IPS DF 6.9 (cell line): ENCODE results near the gene CLDN4.
"Not testable (repeated sequence)": the region's sequence is repeated elsewhere in the genome, so short reads cannot be mapped to it uniquely, and the experiment has no call there.

Experiments used
- DNase-seq: peaks from one replicate; pipeline ENCODE4 v3.0.0-alpha.2; 2013; ENCODE audit warnings: low read depth, low spot score
- H3K27ac ChIP-seq: one replicate; pipeline ENCODE4 v1.5.1; 2013; ENCODE audit warnings: low read length, control low read depth
- H3K27me3 ChIP-seq: 2 replicates; pipeline ENCODE4 v1.6.1; 2013; ENCODE audit warnings: mild to moderate bottlenecking, low read length; ENCODE audit not compliant: control insufficient read depth, insufficient read depth
- H3K36me3 ChIP-seq: 2 replicates; pipeline ENCODE4 v1.6.1; 2013; ENCODE audit warnings: low read length; ENCODE audit not compliant: control insufficient read depth, insufficient read depth
- H3K4me1 ChIP-seq: 2 replicates; pipeline ENCODE4 v1.6.1; 2013; ENCODE audit warnings: low read length; ENCODE audit not compliant: control insufficient read depth, insufficient read depth
- H3K4me3 ChIP-seq: 2 replicates; pipeline ENCODE4 v1.5.1; 2013; ENCODE audit warnings: mild to moderate bottlenecking, low read length
- H3K9me3 ChIP-seq: 2 replicates; pipeline ENCODE4 v1.6.1; 2013; ENCODE audit warnings: low read length, inconsistent platforms; ENCODE audit not compliant: control insufficient read depth, insufficient read depth
- WGBS: extraction: QIAGEN DNeasy Blood & Tissue Kit; methylation state at CpG from one replicate; pipeline ENCODE4 v1.1.7; 2013; ENCODE audit warnings: mixed read lengths, missing lambda C conversion rate; ENCODE audit not compliant: insufficient read length, insufficient coverage; 5-methylcytosine and 5-hydroxymethylcytosine counted together

CLDN4 gene

DNA sequence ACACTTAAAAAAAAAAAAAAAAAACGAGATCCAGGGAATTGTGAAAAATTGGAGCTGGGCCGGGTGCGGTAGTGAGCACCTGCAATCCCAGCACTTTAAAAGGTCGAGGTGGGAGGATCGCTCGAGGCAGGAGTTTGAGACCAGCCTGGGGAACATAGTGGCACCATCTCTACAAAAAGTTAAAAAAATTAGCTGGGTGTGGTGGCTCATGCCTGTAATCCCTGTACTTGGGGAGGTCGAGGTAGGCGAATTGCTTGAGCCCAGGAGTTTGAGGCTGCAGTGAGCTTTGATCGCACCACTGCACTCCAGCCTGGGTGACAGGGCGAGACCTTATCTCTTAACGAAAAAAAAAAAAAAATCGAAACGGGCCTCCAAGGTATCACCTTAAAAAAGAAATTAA lies 2.0 kb downstream of the CLDN4 start:
- Histone ChIP-seq H3K4me3 (no peak overlapping the region), H3K9me3 (no peaks in the 10 kb centered on the region), H3K27ac (no peak overlapping the region), H3K27me3 (no peaks in the 10 kb centered on the region), H3K36me3 (no peaks in the 10 kb centered on the region), H3K4me1 (peaks cover 17% of the 10 kb centered on the region)
- no CpG with 5 or more reads among the region's 13 CpGs for WGBS
- DNase-seq: no peak

DNA sequence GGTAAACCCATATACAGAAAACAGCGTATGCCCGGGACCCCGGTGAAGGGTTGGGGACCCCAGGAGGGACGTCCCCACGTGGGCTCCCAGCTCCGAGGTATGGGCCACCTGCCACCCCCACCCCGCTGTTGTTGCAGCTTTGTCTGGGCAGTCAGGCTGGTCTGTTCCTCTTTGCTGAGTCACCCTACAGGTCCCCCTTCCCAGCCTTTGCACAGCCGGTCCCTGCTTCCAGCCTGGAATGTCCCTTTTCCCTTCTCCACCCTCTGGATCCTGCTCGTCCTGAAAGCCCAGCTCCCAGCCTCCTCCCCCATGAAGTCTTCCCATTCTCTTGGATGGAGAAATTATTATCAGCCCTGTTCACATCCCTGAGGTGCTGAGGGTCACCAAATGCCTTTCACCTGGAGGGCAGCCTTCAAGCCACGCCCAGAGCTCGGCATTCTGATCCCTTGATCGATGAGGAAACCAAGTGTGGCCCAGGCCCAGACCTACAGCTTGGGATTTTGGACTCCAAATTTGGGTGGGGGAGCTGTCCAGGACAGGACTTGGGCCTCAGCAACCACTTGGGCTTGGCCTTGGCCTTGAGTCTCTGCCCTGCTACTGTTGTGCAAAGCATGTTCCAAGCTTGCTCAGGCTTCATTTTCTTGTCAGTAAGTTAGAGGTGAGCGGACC lies 2.6 kb downstream of the CLDN4 start:
- Histone ChIP-seq H3K4me3 (no peak overlapping the region), H3K27me3 (no peaks in the 10 kb centered on the region), H3K36me3 (no peaks in the 10 kb centered on the region), H3K4me1 (peaks cover 16% of the 10 kb centered on the region), H3K27ac (no peak overlapping the region), H3K9me3 (no peaks in the 10 kb centered on the region)
- DNase-seq: no peak
- no CpG with 5 or more reads among the region's 13 CpGs for WGBS

DNA sequence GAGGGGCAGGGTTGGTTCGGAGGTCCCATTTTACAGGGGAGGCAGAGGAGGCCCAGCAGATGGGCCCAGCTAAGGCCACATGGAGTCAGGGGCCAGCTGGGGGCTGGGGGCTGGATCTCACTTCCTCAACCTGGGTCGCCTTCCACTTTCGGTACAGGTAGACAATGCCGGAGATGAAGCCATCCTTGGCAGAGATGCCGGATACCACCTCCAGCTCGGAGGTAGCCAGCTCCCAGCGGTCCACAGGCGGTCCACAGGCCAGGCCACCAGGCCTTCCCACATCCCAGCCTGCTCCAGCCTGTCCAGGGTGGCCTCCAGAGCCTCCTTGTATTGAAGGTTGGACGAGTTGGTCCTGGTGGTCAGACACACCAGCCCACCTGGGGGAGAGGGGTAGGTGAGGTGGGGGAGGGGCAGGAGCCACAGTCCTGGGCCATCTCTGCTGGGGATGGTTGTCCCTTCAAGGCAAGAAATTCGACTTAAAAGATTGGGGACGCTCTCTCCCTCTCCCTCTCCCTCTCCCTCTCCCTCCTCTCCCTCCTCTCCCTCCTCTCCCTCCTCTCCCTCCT lies 3.9 kb downstream of the CLDN4 start:
- Histone ChIP-seq H3K4me3 (no peak overlapping the region), H3K36me3 (no peaks in the 10 kb centered on the region), H3K9me3 (no peaks in the 10 kb centered on the region), H3K27ac (no peak overlapping the region), H3K27me3 (no peaks in the 10 kb centered on the region), H3K4me1 (peaks cover 10% of the 10 kb centered on the region)
- WGBS: no CpG with 5 or more reads among the region's 11 CpGs
- no peak for DNase-seq

DNA sequence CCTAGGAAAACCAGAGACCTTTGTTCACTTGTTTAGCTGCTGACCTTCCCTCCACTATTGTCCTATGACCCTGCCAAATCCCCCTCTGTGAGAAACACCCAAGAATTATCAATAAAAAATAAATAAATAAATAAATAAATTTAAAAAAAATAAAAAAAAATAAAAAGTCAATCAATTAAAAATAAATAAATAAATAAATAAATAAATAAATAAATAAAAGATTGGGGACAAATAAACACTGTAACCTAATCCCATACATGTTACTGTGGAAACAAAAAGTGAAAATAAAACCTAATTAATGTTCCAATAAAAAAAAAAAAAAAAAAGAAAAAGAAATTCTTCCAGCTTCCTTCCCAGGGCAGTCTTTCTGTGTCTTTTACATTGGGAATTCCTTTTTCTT lies 6.4 kb downstream of the CLDN4 start:
- not testable (repeated sequence) for H3K36me3 ChIP-seq, H3K9me3 ChIP-seq, H3K4me3 ChIP-seq, H3K27ac ChIP-seq, DNase-seq, H3K27me3 ChIP-seq
- peaks cover 11% of the 10 kb centered on the region for H3K4me1 ChIP-seq

DNA sequence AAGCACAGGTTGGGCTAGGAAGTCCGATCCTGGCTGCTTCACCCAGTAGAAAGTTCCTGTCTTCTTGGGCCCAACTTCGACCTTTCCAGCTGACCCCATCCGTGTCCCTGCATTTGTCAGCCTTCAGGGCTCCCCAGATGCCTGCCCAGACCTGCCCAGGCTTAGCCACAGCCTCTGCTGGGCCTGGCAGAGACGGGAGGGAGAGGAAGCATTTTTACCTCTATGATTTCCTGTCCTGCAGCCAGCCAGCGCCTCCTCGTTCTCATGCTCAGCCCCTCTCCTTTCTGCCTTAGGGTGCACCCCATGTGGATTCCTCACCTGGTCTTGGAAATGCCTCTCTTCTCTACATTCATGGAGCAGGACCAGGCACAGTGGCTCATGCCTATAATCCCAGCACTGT lies 7.8 kb downstream of the CLDN4 start:
- WGBS: no CpG with 5 or more reads among the region's 6 CpGs
- Histone ChIP-seq H3K4me3 (no peak overlapping the region), H3K4me1 (peaks cover 8% of the 10 kb centered on the region), H3K27ac (no peak overlapping the region), H3K36me3 (no peaks in the 10 kb centered on the region), H3K27me3 (no peaks in the 10 kb centered on the region), H3K9me3 (no peaks in the 10 kb centered on the region)
- no peak for DNase-seq

DNA sequence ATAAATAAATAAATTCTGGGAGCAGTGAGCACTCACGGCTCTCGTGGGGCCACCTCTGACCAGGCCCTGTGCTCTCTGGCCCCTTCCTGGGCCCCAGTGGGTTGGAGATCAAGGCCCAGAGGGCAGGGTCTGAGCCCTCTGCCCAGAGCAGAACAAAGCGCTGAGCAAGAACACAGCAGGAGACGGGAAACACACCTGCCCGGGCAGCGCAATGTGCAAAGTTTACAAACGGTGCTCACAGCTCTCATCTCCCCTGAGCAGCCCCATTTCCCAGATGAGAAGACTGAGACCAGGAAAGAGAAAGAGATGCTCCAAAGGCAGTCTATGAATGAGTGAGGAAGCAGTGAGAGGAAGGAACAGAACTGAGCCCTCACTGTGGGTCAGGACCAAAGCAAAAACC lies 8.5 kb downstream of the CLDN4 start:
- Histone ChIP-seq H3K4me1 (peaks cover 7% of the 10 kb centered on the region), H3K4me3 (no peak overlapping the region), H3K36me3 (no peaks in the 10 kb centered on the region), H3K9me3 (no peaks in the 10 kb centered on the region), H3K27ac (no peak overlapping the region), H3K27me3 (no peaks in the 10 kb centered on the region)
- no peak for DNase-seq
- WGBS: no CpG with 5 or more reads among the region's 7 CpGs

DNA sequence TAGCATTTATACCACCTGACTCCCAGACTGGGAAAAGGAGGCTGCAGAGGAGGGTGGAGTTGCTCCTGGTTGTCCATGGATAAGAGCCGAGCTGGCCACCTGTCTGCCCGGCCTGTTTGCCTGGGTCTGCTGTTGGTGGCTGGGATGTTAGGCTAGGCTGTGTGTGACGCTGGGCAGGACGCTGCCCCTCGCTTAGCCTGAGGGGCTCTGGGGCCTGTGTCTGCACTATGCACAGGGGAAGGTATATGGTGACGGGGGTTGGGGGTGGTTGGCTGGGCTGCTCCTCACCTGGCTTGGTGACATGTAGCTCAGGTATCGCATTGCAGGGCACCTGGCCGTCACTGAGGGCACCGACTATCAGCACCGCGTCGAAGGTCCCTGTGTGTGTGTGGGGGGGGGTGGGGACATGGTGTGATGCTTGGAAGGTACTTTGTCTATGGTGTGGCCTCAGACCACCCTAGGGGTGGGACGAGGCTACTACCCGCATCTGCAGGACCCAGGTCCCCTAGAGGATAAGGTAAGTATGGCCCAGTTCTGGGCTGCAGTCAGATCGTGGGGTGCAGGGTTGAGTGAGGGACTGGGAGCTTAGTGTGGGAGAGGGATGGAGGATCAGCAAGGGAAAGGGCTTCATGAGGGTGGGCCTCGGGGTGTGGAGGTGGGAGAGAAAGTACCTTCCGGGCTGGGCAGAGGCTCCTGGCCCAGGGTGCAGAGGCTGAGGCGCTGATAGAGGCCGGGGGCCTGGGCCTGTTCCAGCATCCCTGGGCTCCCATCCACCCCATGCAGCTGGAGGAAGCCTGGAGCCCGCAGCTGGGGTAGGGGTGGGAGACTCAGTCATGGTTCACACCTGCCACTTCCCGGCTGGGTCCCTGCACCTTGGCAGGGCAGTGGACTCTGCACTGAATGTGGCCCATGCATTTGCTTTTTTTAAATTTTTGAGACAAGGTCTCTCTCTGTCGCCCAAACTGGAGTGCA lies 9.2 kb downstream of the CLDN4 start:
- H3K36me3 ChIP-seq: no peaks in the 10 kb centered on the region
- DNase-seq: no peak
- H3K4me3 ChIP-seq: no peak overlapping the region
- no peaks in the 10 kb centered on the region for H3K9me3 ChIP-seq
- H3K4me1 ChIP-seq: peaks cover 7% of the 10 kb centered on the region
- WGBS: no CpG with 5 or more reads among the region's 22 CpGs
- H3K27me3 ChIP-seq: no peaks in the 10 kb centered on the region
- no peak overlapping the region for H3K27ac ChIP-seq

DNA sequence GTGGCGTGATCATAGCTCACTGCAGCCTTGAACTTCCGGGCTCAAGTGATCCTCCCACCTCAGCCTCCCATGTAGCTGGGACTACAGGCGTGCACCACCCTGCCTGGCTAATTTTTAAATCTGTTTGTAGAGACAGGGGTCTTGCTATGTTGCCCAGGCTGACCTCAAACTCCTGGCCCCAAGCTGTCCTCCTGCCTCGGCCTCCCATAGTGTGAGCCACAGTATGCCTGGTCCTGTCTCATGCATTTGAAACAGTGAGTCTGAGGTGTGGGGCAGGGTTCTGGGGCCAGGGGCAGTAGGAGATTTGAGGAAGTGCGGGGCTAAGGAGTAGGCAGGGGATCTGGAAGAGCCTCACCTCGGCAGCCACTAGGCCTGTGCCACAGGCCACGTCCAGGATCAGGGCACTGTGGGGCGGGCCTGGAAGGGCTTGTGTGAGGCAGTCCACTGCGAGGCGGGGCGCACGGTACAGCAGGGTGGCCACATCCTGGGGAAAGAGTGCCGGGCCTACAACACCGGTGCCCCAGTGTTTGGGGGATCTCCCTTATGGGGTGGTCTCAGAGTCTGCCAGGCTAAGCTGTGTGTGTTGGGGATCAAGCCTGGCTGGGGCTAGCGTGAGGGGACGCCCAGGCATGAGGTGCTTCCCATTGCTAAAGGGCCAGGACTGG lies 10.1 kb downstream of the CLDN4 start:
- DNase-seq: no peak
- WGBS: no CpG with 5 or more reads among the region's 16 CpGs
- no peaks in the 10 kb centered on the region for H3K9me3 ChIP-seq
- no peaks in the 10 kb centered on the region for H3K36me3 ChIP-seq
- peaks cover 7% of the 10 kb centered on the region for H3K4me1 ChIP-seq
- no peak overlapping the region for H3K4me3 ChIP-seq
- no peaks in the 10 kb centered on the region for H3K27me3 ChIP-seq
- H3K27ac ChIP-seq: no peak overlapping the region

DNA sequence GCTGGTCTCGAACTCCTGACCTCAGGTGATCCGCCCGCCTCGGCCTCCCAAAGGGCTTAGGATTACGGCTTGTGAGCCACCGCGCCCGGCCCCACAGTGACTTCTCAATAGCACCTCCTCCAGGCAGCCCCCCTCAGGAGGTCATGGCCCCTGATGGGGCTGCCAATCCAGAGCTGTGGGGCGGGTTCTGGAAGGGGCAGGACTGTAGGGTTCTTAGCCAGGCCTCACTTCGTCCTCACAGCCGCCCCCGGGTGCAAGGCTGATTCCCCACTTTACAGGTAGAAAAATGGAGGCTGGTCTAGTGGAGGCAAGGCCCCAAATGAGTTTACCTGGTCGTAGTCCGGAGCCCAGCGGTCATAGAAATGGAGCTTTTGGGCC lies 10.9 kb downstream of the CLDN4 start:
- peak overlapping the region; percentile 70; the same call in 1 of the 2 replicates for H3K4me3 ChIP-seq
- no peak overlapping the region for H3K27ac ChIP-seq
- no peaks in the 10 kb centered on the region for H3K9me3 ChIP-seq
- H3K27me3 ChIP-seq: no peaks in the 10 kb centered on the region
- H3K36me3 ChIP-seq: no peaks in the 10 kb centered on the region
- no peak for DNase-seq
- no CpG with 5 or more reads among the region's 15 CpGs for WGBS
- H3K4me1 ChIP-seq: peaks cover 7% of the 10 kb centered on the region
